Subcutaneous adipose tissue (tissue), 4 donors: ENCODE measurements around the gene DLG2. TPM values are rescaled to one million over a fixed set of nuclear protein-coding genes. Genes with fewer than 3 reads are reported as not detected.

Experiments used
- total RNA-seq, 4 donors: library from RNA; depleted of rRNA; stranded (reverse); fragments of >200 nt; gene quantifications; one replicate each; pipeline ENCODE4 v1.1.0, GENCODE V29; 2016
- TF ChIP-seq, protein P1 (sequence below): fragments of 450-650 bp; IDR thresholded peaks from one replicate; pipeline ENCODE4 v1.5.1; 2016; ENCODE audit warnings: low read depth, mild to moderate bottlenecking, control low read depth, antibody characterized with exemption, moderate library complexity

DLG2 gene
- total RNA-seq, 4 donors from 2014 or later, result 3.6 to 7.0 (median 6.1) TPM

DNA sequence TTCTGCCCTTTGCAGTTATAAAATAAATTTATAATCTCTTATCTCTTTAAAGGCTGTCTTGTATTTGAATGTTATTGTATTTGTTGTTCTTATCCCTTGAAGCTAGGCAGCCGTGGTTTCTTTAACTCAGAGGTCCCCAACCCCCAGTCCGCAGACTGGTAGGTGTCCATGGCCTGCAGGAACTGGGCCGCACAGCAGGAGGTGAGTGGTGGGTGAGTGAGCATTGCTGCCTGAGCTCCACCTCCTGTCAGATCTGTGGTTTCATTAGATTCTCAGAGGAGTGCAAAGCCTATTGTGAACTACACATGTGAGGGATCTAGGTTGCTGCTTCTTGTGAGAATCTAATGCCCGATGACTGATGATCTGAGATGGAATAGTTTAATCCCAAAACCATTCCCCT is 1961.0 kb downstream of the DLG2 start:
- TF ChIP-seq, protein P1, sequence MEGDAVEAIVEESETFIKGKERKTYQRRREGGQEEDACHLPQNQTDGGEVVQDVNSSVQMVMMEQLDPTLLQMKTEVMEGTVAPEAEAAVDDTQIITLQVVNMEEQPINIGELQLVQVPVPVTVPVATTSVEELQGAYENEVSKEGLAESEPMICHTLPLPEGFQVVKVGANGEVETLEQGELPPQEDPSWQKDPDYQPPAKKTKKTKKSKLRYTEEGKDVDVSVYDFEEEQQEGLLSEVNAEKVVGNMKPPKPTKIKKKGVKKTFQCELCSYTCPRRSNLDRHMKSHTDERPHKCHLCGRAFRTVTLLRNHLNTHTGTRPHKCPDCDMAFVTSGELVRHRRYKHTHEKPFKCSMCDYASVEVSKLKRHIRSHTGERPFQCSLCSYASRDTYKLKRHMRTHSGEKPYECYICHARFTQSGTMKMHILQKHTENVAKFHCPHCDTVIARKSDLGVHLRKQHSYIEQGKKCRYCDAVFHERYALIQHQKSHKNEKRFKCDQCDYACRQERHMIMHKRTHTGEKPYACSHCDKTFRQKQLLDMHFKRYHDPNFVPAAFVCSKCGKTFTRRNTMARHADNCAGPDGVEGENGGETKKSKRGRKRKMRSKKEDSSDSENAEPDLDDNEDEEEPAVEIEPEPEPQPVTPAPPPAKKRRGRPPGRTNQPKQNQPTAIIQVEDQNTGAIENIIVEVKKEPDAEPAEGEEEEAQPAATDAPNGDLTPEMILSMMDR, result no peak

DNA sequence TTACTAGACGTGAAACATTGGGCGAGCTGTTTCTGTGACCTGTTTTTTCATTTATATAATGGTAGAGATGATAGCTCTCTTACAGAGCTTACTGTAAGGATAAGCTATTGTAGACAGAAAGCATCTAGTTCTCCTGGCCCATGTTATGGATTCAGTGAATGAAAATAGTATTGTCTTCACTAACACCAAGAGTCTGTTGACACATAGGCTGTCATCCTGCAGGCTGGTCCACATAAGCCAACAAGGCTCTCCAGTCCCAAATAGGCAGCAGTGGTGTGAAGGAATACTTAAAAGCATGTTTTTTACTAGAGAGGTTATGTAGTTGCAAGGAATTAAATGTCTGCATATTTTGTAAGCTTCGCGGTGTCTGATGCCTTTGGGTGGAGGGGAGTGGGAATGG is 1963.2 kb downstream of the DLG2 start:
- TF ChIP-seq, protein P1, result no peak

DNA sequence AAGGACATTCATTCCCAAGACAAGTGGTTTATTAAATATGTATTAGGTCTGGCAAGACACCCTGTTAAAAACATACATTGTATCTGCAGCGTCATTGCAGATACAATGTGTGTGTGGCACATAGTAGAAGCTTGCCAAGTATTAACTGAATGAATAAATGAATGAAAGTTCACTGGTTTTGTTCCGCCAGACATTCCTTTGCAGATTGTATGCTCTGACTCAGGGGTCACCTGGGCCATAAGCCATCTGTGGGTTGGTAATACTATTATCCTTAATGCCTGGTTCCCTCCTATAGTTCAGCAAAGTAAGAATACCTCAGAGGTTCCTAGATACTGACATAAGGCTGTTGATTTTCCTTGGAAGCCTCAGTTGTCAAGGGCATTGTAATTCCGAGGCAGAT is 1963.7 kb downstream of the DLG2 start:
- TF ChIP-seq, protein P1, result no peak

DNA sequence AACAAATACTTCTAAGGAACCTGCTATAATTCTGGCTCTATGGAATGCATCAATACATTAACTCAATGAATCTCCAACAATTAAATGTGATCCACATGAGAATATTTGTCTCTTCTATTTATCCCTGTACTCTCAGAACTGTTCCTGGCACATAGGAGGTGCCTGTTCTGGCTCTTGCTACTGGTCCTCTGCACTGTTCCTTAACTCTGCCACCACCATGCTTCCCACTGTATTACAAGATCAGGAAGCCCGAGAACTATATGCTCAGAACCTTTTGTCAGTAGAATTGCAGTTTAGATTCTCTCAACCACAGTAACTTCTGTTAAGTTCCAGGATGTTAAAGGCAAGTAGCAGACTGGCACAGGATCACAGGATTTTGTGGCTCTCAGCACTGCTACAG is 1964.7 kb downstream of the DLG2 start:
- TF ChIP-seq, protein P1, result no peak

DNA sequence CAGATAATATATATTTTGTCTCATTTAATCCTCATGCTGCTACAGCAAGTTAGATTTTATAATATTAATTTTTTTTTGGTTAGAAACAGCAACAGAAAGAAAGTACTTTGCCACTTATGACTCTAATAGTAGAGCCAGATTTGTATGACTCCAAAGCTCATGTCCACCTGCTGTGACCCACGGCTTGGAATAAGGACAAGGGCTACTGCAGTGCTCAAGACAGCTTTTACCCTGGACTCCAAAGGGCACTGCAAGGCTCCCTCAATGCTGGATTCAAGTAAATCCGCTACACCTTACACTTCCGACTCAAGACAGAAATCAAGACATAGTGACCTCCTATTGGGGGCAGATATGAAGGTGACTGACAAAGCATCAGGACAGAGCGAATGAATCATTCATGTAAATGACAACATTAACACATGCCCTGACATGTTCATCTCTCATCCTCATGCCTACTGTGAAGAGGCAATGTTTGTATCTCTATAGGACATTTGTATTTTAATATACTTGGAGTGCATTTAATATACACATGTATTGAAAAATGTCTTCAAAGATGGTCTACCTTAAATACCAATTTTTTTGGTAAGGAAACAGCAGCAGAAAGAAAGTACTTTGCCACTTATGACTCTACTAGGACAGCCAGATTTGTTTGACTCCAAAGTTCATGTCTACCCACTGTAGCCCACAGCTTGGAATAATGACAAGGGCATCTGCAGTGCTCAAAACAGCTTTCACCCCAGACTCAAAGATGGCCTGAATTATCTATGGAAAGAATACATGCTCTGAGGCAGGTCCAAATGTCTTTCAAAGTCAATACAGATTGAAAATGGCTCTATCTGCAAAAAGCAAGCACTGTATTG is 1965.4 kb downstream of the DLG2 start:
- TF ChIP-seq, protein P1, result no peak

DNA sequence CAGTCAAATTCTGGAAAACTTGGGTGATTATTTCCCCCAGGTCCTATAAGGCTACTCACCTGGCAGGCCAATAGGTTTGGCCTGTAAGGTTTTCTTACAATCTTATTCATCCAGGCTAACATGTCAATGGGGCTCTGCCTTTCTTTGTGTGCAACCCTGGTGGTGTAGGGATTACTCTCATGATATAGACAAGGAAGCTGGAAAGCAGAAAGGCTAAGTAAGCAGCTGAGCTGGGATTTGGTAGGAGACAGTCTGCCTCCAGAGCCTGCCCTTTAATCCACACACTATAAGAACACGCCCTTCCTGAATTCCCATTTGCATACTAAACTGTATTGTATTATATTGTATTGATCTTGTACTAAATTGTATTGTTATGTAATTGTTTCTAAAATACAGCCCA is 1967.7 kb downstream of the DLG2 start:
- TF ChIP-seq, protein P1, result no peak

DNA sequence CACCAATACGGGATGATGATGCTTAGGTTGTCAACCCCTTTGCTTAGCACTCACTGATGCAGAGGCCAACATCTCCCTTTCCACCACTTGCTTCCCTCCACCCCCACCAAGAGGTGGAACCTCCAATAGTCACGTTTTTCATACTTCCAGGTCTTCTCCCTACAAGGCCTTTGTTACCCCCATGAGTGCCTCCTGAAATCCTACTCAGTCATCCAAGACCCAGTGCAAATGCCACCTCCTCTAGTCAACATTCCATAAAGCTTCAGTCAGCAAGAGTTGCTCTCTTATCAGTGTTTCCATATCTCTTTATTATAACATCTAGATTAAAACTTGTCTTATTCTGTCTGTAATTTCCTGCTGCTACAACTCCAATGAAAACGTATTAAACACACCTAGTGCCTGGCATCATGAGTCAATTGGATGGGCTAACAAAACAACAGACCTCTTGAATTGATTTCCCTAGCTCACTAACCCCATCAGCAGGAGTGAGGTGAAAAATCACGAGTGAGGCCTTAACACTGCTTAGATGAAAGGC is 1970.3 kb downstream of the DLG2 start:
- TF ChIP-seq, protein P1, result no peak
